HG03354 (cell line): ENCODE results near the gene RNF144A.

ENCODE experiments used
- ATAC-seq: cut with Tn5 transposase; IDR thresholded peaks from one replicate; pipeline ENCODE4 v1.9.1; 2021; ENCODE audit warnings: mild to moderate bottlenecking; ENCODE audit not compliant: unreplicated experiment, poor library complexity, severe bottlenecking

Gene RNF144A

DNA sequence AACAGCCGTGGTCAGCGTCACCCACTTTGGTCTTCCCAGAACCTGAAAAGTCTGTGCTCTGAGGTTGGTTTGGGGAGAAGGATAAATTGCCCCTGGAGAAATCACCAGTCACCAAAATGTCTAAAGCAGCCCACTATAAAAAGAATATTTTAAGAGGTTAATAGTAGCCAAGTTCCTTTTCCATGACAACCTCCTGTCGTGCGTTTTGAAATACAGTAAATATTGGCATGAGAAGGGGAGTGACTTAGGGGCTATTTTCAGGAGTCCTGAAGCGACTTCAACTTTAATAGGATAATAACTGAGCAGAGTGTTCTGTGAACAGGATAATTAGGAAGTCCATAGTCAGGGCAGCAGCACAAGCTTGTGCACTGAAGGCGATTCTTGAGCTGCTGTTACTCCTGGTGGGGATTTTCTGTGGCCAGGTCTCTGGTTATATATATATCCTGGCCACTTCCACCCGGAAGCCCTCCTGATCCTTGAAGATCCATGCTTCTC lies 49.3 kb downstream of the RNF144A start:
- no peak for ATAC-seq

DNA sequence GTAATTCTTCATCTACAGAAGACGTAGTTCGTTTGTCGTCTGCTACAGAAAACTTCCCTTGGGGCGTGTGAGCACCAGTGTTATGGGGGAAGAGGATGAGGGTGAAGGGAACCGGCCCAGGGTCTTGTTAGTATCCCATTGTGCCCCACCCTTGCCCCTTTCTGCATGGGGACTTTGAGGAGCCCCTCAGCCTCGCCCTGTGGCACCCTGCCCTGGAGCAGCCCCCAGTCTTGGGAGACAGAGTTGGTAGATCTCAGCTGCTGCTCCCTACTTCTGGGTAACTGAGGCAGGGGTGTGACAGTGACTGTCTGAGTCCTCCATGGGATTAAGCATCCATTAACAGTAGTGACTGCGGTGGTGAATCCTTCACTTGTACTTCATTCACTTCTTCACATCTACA lies 50.1 kb downstream of the RNF144A start:
- ATAC-seq: no peak

GRCh38 chr2:6968319-6969100 lies 51.3 kb downstream of the RNF144A start:
- no peak for ATAC-seq

DNA sequence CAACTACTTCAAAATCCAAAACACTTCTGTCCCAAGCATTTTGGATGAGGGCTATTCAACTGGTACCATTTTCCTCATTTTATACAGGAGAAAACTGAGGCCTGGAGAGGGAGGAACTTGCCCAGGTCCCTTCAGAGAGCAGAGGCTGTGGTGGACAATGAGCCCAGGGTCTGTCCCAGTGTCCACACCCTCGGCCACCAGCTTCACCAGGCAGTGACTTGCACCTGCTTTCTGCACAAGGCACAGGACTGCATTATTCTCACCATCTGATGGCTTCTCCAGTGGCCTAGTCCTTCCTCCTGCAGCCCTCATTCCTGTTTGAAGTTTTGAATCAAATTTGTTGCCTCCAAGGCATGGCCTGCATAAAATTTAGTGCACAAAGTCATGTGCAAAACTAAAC lies 53.3 kb downstream of the RNF144A start:
- ATAC-seq: no peak

GRCh38 chr2:6970976-6971480 lies 53.8 kb downstream of the RNF144A start:
- no peak for ATAC-seq

DNA sequence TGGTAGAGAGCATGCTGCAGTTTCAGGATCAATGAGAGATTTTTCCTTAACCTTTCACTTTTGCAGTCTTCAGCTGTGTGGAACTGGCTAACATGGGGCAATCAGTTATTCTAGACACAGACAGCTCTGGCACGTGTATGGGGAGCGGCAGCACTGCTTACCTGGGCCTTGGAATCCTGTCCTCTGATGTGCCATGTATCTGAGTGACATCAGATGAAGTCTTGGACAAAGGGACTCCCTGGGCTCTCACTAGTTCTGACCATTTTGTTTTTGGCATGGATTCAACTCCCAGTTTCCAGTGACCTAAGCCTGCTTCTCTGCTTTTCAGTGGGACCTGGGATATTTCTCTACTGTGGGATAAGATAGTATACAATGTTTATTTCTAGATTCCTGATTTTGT lies 54.3 kb downstream of the RNF144A start:
- no peak for ATAC-seq

DNA sequence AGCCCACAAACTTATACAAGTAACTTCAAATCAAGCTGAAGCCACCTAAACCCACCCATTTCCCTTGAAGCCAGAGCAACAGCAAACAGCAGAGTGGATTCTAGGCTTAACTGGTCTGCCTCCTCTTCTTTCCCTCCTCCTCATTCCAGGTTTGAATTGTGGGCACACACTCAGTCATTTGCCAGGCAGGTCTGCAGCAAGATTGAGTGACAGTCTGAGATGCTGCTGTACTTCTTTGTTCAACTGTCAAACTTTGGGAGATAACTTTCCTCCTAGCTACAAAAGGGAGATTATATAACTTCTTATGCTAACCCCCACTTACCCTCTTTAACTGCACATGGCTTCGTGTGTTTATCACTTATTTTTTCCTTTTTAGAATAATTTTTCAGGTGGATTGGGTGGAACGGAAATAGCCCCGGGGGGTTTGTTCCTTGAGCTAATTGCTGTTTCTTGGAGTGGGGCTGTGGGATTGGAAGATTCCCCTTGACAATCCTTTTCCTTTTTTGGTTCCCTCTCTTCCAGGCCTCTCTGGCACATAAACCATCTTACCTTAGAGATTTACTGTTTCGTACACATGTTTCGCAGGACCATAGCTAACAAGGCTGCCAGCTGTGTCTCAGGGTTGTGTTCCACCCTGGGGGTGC lies 55.0 kb downstream of the RNF144A start:
- no peak for ATAC-seq

- no peak for ATAC-seq
Measured at GRCh38 chr2:6973895-6974545, 56.8 kb downstream of the RNF144A start.

GRCh38 chr2:6975988-6976387 lies 58.8 kb downstream of the RNF144A start:
- ATAC-seq: no peak

DNA sequence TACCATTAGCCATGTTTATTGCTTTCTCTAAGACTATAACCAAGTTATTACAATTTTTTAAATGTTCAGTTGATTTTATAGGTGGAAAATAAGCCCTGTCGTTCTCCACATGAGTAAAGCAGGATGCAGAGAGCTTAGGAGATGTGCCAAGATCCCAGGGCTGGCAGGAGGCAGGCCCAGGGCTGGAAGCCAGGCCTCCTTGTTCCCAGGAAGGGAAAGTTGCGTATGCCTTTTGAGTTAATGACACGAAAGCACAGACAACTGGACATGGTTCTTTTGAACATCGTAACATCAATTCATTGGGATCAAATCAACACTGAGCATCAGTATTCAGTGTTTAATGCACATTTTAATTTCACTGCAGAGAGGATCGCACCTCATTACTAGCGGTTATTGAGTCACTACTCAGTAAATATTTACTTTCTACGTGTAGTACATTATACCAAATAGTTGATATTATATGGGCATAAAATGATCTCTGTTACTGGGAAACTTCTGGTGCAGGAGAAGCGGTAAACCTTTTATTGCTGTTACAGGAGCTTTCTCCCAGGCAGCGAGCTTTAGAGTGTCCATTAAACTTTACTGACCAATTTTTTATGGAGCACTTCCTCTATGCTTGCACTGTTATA lies 60.0 kb downstream of the RNF144A start:
- no peak for ATAC-seq

DNA sequence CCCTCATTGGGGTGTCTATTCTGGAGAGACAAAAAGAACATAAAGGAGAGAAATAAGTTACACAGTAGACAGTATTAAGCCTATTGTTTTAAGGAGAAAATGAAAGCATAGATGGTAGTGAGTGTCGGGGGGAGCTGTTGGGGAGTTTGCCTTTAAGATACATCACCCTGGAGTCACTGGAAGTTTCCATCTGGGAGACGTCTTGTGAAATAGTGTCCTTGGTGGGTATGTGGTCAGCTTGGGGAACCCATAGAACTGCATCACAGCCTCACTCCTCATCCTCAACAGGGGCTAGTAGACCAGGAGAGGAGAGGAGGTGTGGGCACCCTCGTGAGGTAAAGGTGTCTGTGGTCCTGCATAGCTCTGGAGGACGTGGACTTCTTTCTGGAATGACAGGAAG lies 60.6 kb downstream of the RNF144A start:
- ATAC-seq: no peak

DNA sequence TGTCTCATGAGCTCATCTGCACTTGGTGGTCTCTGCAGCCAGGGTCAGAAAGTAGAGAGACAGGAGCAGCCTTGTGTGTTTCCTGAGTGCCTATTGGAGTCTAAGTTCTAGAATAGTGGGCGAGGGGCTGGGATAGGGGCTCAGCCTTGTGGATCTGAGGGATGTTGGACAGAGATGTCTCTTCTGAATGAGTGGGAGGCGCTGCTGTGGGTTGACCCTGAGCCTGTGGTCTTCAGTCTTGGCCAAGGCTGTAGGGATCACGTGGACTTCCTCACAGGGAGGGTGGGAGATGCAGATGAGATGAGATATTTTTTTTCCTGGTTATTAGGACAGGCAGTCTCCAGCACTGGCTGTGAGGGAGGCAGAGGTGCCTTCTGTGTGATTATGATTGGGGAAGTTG lies 61.8 kb downstream of the RNF144A start:
- no peak for ATAC-seq

GRCh38 chr2:6982449-6982848 lies 65.2 kb downstream of the RNF144A start:
- ATAC-seq: no peak

DNA sequence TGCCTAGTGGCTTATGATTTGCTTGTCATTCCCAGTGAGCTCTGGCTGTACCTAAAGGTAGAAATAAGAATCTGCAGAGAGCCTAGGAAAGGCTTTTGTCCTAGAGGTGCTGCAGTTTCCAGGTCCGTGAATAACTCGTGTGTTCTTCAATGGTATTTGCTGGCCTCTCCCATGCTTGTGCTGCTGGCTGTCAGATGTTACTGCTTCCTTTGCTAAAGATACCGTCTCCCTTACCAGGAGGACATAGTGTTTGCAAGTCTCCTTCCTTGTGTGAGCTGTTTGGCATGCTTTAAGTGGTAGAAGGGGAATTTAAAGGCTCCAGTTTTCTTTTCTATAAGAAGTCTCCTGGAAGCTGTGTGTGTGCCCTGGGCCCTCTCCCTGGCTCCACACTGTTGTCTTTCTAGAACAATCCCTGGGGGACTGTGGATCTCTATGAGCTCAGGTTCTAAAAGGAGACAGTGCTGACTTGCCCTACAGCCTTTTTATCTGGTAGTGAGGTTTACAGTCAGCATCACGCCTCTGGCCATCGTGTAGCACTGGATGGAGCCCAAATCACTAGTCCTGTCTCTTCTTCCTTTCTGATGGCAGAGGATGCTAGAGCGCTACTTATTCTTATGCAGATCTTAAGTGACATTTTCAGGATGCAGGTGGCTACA lies 65.8 kb downstream of the RNF144A start:
- no peak for ATAC-seq

- ATAC-seq: no peak
Measured at GRCh38 chr2:6986301-6986911, 69.2 kb downstream of the RNF144A start.

DNA sequence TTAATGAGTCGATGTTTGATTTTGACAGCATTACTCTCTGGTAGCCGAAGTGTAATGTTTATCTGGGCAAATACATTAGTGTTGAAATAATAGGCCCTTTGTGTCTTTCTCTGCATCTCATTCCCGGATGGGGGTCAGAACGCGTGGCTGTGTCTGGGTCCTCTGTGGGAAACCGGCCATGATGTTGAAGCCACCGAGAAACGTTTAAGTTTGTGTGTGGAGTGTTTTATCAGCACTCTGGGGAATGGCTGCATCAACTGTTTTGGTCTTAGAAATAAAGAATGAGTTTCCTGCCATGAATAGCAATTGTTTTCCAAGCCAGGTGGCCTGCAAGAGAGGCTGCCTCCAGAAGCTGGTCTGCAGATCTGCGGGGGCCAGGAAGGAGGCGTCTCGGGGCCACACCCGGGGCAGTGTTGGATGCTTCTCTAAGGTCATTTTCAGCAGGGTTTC lies 69.7 kb downstream of the RNF144A start:
- ATAC-seq: no peak

DNA sequence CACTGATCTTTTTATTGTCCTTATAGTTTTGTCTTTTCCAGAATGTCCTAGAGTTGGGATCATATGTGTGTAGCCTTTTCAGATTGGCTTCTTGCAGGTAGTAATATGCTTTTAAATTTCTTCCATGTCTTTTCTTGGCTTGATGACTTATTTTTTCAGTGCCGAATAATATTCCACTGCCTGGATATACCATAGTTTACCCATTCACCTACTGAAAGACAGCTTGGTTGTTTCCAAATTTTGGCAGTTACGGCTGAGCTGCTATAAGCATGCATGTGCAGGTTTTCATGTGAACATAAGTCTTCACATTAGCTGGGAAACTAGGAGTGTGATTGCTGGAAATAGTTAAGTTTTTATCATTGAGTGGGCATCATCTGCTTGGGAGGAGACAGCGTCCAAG lies 73.7 kb downstream of the RNF144A start:
- ATAC-seq: no peak

GRCh38 chr2:6992794-6993228 lies 75.6 kb downstream of the RNF144A start:
- no peak for ATAC-seq

DNA sequence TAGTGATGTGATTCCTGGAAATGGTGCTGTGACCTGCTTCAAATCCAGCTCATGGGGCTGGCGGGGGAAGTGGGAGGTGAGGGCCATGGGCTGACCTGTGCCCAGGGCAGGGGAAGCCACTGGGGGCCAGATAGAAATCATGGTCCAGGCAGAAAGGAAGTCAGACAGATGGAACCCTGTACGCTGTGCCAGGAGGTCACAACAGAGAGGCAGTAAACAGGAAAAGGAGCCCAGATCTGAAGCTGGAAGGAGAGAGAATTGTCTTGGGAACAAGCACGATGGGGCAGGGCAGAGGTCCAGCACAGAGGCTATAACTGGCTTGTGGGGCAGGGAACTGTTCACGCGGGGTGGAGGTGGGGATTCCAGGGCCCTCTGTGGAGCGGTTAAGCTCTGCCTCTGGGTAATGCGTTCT lies 76.0 kb downstream of the RNF144A start:
- ATAC-seq: no peak
